Spleen (tissue), 11 donors: ENCODE data around the gene KCNH3. TPM values are rescaled to one million over a fixed set of nuclear protein-coding genes. Genes with fewer than 3 reads are reported as not detected.
A peak's percentile ranks its signal among the peaks of the same experiment; 100 is the strongest.

Source experiments
- DNase-seq: peaks from one replicate; pipeline ENCODE4 v3.0.0-alpha.2; 2020
- H3K27ac ChIP-seq, 8 donors: fragments of 200-600 bp; sonication (generic) in 7 of 8; 1 replicate in 4 of 8; 2 replicates in 4 of 8; pipeline versions ENCODE4 v1.5.0 to v1.8.0; 2016 to 2021; ENCODE audit warnings: inconsistent platforms in 4 of 8, mild to moderate bottlenecking in 4 of 8, moderate library complexity in 1 of 8
- H3K27me3 ChIP-seq, 7 donors: fragments of 200-600 bp; sonication (generic) in 6 of 7; replicated peaks in 1 of 7; 1 replicate in 4 of 7; 2 replicates in 3 of 7; pipeline versions ENCODE4 v1.5.0 to v1.8.0; 2016 to 2021; ENCODE audit warnings: inconsistent platforms in 3 of 7, mild to moderate bottlenecking in 1 of 7
- H3K36me3 ChIP-seq, 6 donors: fragments of 200-600 bp; sonication (generic) in 5 of 6; 1 replicate in 4 of 6; 2 replicates in 2 of 6; pipeline versions ENCODE4 v1.5.0 to v1.8.0; 2016 to 2021; ENCODE audit warnings: inconsistent platforms in 2 of 6
- H3K4me1 ChIP-seq, 6 donors: fragments of 200-600 bp; sonication (generic) in 5 of 6; 1 replicate in 3 of 6; 2 replicates in 3 of 6; pipeline versions ENCODE4 v1.5.0 to v1.8.0; 2016 to 2021; ENCODE audit warnings: inconsistent platforms in 3 of 6
- H3K4me3 ChIP-seq, 8 donors: fragments of 200-600 bp; sonication (generic) in 7 of 8; 1 replicate in 4 of 8; 2 replicates in 4 of 8; pipeline versions ENCODE4 v1.5.0 to v1.8.0; 2016 to 2021; ENCODE audit warnings: inconsistent platforms in 4 of 8, mild to moderate bottlenecking in 4 of 8, moderate library complexity in 2 of 8
- H3K9me3 ChIP-seq, 8 donors: fragments of 200-600 bp; sonication (generic) in 7 of 8; 1 replicate in 4 of 8; 2 replicates in 4 of 8; pipeline versions ENCODE4 v1.5.0 to v1.8.0; 2016 to 2021; ENCODE audit warnings: inconsistent platforms in 4 of 8
- CTCF ChIP-seq, 11 experiments: fragments of 200-600 bp in 7 of 11; fragments of 450-650 bp in 4 of 11; sonication (generic) in 4 of 11; IDR thresholded peaks in 8 of 11; conservative IDR thresholded peaks in 3 of 11; 1 replicate in 7 of 11; 2 replicates in 4 of 11; pipeline versions ENCODE4 v1.4.0 to v1.8.0; 2016 to 2021; ENCODE audit warnings: antibody characterized with exemption in 11 of 11, inconsistent platforms in 4 of 11, mild to moderate bottlenecking in 1 of 11
- POLR2A ChIP-seq, 3 donors: fragments of 450-650 bp; IDR thresholded peaks; one replicate each; pipeline ENCODE4 v1.5.1; 2017; ENCODE audit warnings: antibody characterized with exemption in 3 of 3, mild to moderate bottlenecking in 1 of 3
- POLR2AphosphoS5 ChIP-seq, 3 donors: sonication (generic); formaldehyde crosslinking; IDR thresholded peaks; one replicate each; pipeline ENCODE4 v1.5.1; 2017; ENCODE audit warnings: antibody characterized with exemption in 3 of 3
- WGBS, 5 donors: extraction: QIAGEN DNeasy Blood & Tissue Kit in 3 of 5; methylation state at CpG; one replicate each; pipeline versions ENCODE4 v1.1.5 to v1.1.7; 2013 to 2018; 5-methylcytosine and 5-hydroxymethylcytosine counted together
- intact Hi-C: fragments of 100-400 bp; cut with DNase I; formaldehyde crosslinking; loops from one replicate; pipeline ENCODE4 v1.15.0; 2023; ENCODE audit warnings: low total_unique reads
- polyA plus RNA-seq, 3 donors: library from polyadenylated mRNA; stranded (reverse); fragments of 200-250 nt; gene quantifications; one replicate each; pipeline ENCODE4 v1.2.1, GENCODE V29; 2013
- total RNA-seq, 7 donors: library from RNA; depleted of rRNA in 3 of 7; stranded (reverse); fragments of >200 nt in 3 of 7; fragmentation: NEBNext Ultra II Directional in 4 of 7; extraction: Animal tissue kit (Norgen Biotek cat#: 25700) in 4 of 7; gene quantifications; one replicate each; pipeline versions ENCODE4 v1.1.0 to v1.2.1, GENCODE V29; 2016 to 2021
- donor health status: healthy with polysubstance abuse.
- donor health status: DM: no; HTN: no; CAD: no; lungs with moderate emphysema.
- donor health status: DM: no; HTN: no; CAD: no.
- donor health status: Bipolar disorder and iron deficiency.
- donor health status: healthy.
- donor health status: DM: no; HTN: no; CAD: no.
- donor health status: DM: yes; HTN: yes; CAD: no.

Gene KCNH3
- total and polyA plus RNA-seq, 10 donors = 0.33 to 2.9 (median 0.85) TPM

DNA sequence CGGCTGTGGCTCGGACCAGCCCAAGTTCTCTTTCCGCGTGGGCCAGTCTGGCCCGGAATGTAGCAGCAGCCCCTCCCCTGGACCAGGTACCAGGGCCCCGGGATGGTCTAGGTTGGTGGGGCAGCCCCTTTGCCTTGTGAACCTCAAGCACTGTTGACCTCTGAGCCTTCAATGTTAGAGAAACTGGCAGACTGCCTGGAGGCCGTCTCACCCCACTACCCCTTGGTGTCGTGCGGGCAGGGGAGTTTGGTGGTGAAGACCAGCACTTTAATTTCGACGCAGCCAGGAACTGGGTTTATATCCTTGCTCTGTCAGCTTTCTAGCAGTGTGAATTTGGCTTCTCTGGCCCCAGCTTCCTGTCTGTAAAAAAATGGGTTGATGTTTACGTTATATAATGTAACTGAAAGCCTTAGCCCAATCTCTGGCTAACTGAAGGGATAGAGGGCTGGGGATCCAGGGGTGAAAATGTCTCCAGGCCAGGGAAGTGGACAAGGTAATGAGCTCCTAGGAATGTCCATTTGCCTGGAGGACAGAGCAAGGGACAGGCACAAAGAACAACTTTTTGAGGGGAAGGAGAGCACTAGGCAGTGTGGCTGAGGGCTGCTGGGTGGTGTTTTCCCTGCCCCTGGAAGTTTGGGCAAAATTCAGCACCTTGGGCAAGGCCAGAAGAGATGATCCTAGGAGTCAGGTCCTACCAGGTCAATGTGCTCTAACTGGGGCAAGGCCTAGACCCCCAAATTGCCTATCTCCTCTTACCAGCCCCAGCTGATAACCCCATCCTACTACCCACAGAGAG, 17.8 kb downstream of the KCNH3 start:
- WGBS, 5 donors = 74 to 88% (median 80%) methylated on average over 8 to 12 of the region's 12 CpGs
- H3K36me3 ChIP-seq = peaks cover 0 to 63% (median 54%) of the 10 kb centered on the region in 6 donors
- intact Hi-C loops = no loop called here
- H3K27ac ChIP-seq = no peak overlapping the region
- peaks cover 0 to 2% (median 0%) of the 10 kb centered on the region in 6 donors for H3K4me1 ChIP-seq
- H3K4me3 ChIP-seq = no peak overlapping the region
- no peaks in the 10 kb centered on the region for H3K27me3 ChIP-seq
- TF ChIP-seq CTCF (IDR thresholded peaks at IDR 0.05 in 8 of 11, conservative IDR thresholded peaks at IDR 0.05 in 3 of 11) (no peak), POLR2AphosphoS5 (IDR thresholded peaks at IDR 0.05) (peak in 1 of 3 donors; percentile 20)
- peak; percentile 56 for DNase-seq
- no peaks in the 10 kb centered on the region for H3K9me3 ChIP-seq

DNA sequence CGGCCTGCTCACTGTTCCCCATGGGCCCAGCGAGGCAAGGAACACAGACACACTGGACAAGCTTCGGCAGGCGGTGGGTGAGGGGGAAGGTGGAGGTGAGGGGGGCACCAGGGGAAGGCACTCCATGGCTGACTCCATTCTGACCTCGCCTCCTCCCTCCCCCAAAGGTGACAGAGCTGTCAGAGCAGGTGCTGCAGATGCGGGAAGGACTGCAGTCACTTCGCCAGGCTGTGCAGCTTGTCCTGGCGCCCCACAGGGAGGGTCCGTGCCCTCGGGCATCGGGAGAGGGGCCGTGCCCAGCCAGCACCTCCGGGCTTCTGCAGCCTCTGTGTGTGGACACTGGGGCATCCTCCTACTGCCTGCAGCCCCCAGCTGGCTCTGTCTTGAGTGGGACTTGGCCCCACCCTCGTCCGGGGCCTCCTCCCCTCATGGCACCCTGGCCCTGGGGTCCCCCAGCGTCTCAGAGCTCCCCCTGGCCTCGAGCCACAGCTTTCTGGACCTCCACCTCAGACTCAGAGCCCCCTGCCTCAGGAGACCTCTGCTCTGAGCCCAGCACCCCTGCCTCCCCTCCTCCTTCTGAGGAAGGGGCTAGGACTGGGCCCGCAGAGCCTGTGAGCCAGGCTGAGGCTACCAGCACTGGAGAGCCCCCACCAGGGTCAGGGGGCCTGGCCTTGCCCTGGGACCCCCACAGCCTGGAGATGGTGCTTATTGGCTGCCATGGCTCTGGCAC, 18.5 kb downstream of the KCNH3 start:
- peak; percentile 58 for DNase-seq
- TF ChIP-seq POLR2AphosphoS5 (IDR thresholded peaks at IDR 0.05) (peak in 2 of 3 donors; percentile 5 to 53), CTCF (IDR thresholded peaks at IDR 0.05 in 8 of 11, conservative IDR thresholded peaks at IDR 0.05 in 3 of 11) (no peak)
- 90 to 94% (median 92%) methylated on average over 8 to 18 of the region's 18 CpGs for WGBS, 5 donors
- Histone ChIP-seq H3K9me3 (no peaks in the 10 kb centered on the region), H3K36me3 (peaks cover 0 to 71% (median 62%) of the 10 kb centered on the region in 6 donors), H3K27ac (no peak overlapping the region), H3K4me3 (no peak overlapping the region), H3K4me1 (peaks cover 0 to 2% (median 0%) of the 10 kb centered on the region in 6 donors), H3K27me3 (no peaks in the 10 kb centered on the region)
- intact Hi-C loops = no loop called here

DNA sequence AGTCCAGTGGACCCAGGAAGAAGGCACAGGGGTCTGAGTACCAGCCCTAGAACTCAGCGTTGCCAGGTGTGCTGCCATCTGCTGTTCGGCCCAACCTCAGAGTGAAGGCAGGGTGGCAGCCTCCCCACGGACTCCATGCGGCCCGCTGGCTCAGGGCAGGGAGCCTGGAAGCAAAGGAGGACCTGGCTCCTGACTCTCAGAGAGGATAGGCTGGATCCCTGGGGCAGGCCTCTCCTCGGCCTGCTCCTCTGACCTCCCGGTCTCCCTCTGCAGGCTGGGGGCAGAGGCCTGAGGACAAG, 19.0 kb downstream of the KCNH3 start:
- peaks cover 0 to 76% (median 67%) of the 10 kb centered on the region in 6 donors for H3K36me3 ChIP-seq
- H3K27me3 ChIP-seq = no peaks in the 10 kb centered on the region
- DNase-seq = peak; percentile 13
- H3K4me3 ChIP-seq = no peak overlapping the region
- TF ChIP-seq POLR2AphosphoS5 (IDR thresholded peaks at IDR 0.05) = no peak
- no peak for TF ChIP-seq POLR2A (IDR thresholded peaks at IDR 0.05)
- TF ChIP-seq CTCF (IDR thresholded peaks at IDR 0.05 in 8 of 11, conservative IDR thresholded peaks at IDR 0.05 in 3 of 11) = no peak
- intact Hi-C loops = no loop called here
- H3K4me1 ChIP-seq = peaks cover 0 to 2% (median 0%) of the 10 kb centered on the region in 6 donors
- H3K27ac ChIP-seq = no peak overlapping the region
- WGBS, 5 donors = 87 to 90% (median 88%) methylated on average over 7 of the region's 7 CpGs
- no peaks in the 10 kb centered on the region for H3K9me3 ChIP-seq

DNA sequence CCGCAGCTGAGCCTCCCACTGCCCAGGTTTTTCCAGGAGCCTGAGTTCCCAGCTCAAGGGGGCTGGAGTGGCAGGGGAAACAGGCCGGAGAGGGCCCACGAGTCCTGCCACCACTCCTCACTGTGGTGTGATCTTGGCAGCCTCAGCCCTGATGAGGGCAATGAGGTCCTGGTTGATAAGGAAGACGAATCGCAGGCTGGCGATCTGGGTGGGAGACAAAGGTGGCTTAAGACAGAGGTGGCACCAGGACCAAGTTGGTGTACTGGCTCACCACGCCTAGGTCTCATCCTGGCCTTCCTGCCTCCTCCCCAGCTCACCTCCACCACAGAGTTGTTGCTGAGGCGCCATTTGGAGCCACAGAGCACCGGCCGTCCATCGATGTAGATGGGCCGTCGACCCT, 19.7 kb downstream of the KCNH3 start:
- TF ChIP-seq CTCF (IDR thresholded peaks at IDR 0.05 in 8 of 11, conservative IDR thresholded peaks at IDR 0.05 in 3 of 11) (no peak), POLR2A (IDR thresholded peaks at IDR 0.05) (no peak)
- peak; percentile 56 for DNase-seq
- peaks cover 0 to 2% (median 0%) of the 10 kb centered on the region in 6 donors for H3K4me1 ChIP-seq

More for the DNA sequence above, 19.7 kb downstream of the KCNH3 start:
- 89 to 98% (median 92%) methylated on average over 13 of the region's 13 CpGs for WGBS, 5 donors
- Histone ChIP-seq H3K9me3 (no peaks in the 10 kb centered on the region), H3K4me3 (no peak overlapping the region), H3K27ac (no peak overlapping the region), H3K36me3 (peaks cover 0 to 82% (median 73%) of the 10 kb centered on the region in 6 donors), H3K27me3 (no peaks in the 10 kb centered on the region)
- intact Hi-C loops = no loop called here
